ENCODE measurements around the gene EGLN3. TPM values are rescaled to one million over a fixed set of nuclear protein-coding genes. Genes with fewer than 3 reads are reported as not detected.

The EGLN3 gene
- total and polyA plus RNA-seq, 2 of the 13 experiments (the other 11 are each of a cell fraction or from before 2014, with no cell fraction given): 0.18 to 27.3 TPM

- intact Hi-C loops (cut with micrococcal nuclease; ENCODE audit: unreplicated experiment): loop anchor here (5.0 kb wide), 1 partner anchor 1990 kb away; no protein-coding TSS in a partner anchor
- TF ChIP-seq SNRNP70 (IDR thresholded peaks at IDR 0.05; ENCODE audit: low read depth, low read length): no peak
- no peak for TF ChIP-seq FOSL1 (CRISPR knock-in tag; IDR thresholded peaks at IDR 0.05; ENCODE audit: borderline replicate concordance)
- no peak for TF ChIP-seq ZSCAN31 (CRISPR knock-in tag; IDR thresholded peaks at IDR 0.05; ENCODE audit: low read depth)
- no peak for TF ChIP-seq SP4 (CRISPR knock-in tag; IDR thresholded peaks at IDR 0.05)
- no peak for TF ChIP-seq CREB1 (IDR thresholded peaks at IDR 0.05)
- TF ChIP-seq CREB1 (CRISPR knock-in tag; IDR thresholded peaks at IDR 0.05): no peak; the same call in 1 of the 2 replicates
- TF ChIP-seq, protein P1, sequence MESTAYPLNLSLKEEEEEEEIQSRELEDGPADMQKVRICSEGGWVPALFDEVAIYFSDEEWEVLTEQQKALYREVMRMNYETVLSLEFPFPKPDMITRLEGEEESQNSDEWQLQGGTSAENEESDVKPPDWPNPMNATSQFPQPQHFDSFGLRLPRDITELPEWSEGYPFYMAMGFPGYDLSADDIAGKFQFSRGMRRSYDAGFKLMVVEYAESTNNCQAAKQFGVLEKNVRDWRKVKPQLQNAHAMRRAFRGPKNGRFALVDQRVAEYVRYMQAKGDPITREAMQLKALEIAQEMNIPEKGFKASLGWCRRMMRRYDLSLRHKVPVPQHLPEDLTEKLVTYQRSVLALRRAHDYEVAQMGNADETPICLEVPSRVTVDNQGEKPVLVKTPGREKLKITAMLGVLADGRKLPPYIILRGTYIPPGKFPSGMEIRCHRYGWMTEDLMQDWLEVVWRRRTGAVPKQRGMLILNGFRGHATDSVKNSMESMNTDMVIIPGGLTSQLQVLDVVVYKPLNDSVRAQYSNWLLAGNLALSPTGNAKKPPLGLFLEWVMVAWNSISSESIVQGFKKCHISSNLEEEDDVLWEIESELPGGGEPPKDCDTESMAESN (CRISPR knock-in tag; conservative IDR thresholded peaks at IDR 0.05): no peak
- no peak for TF ChIP-seq EEA1 (CRISPR knock-in tag; IDR thresholded peaks at IDR 0.05; ENCODE audit: borderline replicate concordance)
- TF ChIP-seq, protein P2, sequence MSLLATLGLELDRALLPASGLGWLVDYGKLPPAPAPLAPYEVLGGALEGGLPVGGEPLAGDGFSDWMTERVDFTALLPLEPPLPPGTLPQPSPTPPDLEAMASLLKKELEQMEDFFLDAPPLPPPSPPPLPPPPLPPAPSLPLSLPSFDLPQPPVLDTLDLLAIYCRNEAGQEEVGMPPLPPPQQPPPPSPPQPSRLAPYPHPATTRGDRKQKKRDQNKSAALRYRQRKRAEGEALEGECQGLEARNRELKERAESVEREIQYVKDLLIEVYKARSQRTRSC (CRISPR knock-in tag; IDR thresholded peaks at IDR 0.05; ENCODE audit: low read depth): no peak
- peak; percentile 59; the same call in 1 of the 2 replicates for TF ChIP-seq GATAD2A (CRISPR knock-in tag; IDR thresholded peaks at IDR 0.05)
- no peak for TF ChIP-seq TBX3 (IDR thresholded peaks at IDR 0.05; ENCODE audit: borderline replicate concordance)
- no peak for TF ChIP-seq NFATC3 (CRISPR knock-in tag; IDR thresholded peaks at IDR 0.05)
- TF ChIP-seq THYN1 (CRISPR knock-in tag; IDR thresholded peaks at IDR 0.05; ENCODE audit: borderline replicate concordance, low read depth): no peak
- no peak for TF ChIP-seq HDAC2 (CRISPR knock-in tag; IDR thresholded peaks at IDR 0.05)
- no peak for TF ChIP-seq NFYB (CRISPR knock-in tag; IDR thresholded peaks at IDR 0.05)
- TF ChIP-seq, protein P3, sequence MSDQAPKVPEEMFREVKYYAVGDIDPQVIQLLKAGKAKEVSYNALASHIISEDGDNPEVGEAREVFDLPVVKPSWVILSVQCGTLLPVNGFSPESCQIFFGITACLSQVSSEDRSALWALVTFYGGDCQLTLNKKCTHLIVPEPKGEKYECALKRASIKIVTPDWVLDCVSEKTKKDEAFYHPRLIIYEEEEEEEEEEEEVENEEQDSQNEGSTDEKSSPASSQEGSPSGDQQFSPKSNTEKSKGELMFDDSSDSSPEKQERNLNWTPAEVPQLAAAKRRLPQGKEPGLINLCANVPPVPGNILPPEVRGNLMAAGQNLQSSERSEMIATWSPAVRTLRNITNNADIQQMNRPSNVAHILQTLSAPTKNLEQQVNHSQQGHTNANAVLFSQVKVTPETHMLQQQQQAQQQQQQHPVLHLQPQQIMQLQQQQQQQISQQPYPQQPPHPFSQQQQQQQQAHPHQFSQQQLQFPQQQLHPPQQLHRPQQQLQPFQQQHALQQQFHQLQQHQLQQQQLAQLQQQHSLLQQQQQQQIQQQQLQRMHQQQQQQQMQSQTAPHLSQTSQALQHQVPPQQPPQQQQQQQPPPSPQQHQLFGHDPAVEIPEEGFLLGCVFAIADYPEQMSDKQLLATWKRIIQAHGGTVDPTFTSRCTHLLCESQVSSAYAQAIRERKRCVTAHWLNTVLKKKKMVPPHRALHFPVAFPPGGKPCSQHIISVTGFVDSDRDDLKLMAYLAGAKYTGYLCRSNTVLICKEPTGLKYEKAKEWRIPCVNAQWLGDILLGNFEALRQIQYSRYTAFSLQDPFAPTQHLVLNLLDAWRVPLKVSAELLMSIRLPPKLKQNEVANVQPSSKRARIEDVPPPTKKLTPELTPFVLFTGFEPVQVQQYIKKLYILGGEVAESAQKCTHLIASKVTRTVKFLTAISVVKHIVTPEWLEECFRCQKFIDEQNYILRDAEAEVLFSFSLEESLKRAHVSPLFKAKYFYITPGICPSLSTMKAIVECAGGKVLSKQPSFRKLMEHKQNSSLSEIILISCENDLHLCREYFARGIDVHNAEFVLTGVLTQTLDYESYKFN (CRISPR knock-in tag; conservative IDR thresholded peaks at IDR 0.05): peak; percentile 25; the same call in 1 of the 2 replicates
- TF ChIP-seq FOXA1 (IDR thresholded peaks at IDR 0.05): peak; percentile 47; the same call in 1 of the 2 replicates
- TF ChIP-seq FOXA1 (CRISPR knock-in tag; IDR thresholded peaks at IDR 0.05): no peak
- no peak for TF ChIP-seq TOPORS (CRISPR knock-in tag; IDR thresholded peaks at IDR 0.05)
- no peak for TF ChIP-seq YY1 (IDR thresholded peaks at IDR 0.05; ENCODE audit: insufficient read depth, insufficient replicate concordance, low read depth, low read length)
- no peak for TF ChIP-seq BHLHE40 (IDR thresholded peaks at IDR 0.05; ENCODE audit: low read length)
- no peak for TF ChIP-seq ZNF577 (CRISPR knock-in tag; IDR thresholded peaks at IDR 0.05; ENCODE audit: borderline replicate concordance, low read depth)
- TF ChIP-seq ZNF468 (CRISPR knock-in tag; IDR thresholded peaks at IDR 0.05): no peak
Measured at GRCh38 chr14:33906968-33907367, 43.9 kb downstream of the EGLN3 start.

More at GRCh38 chr14:33906968-33907367, 43.9 kb downstream of the EGLN3 start:
- H3K36me3 ChIP-seq (replicated peaks in 1 of 2; ENCODE audit: control insufficient read depth in 1 of 2, insufficient read depth in 2 of 2, low read length in 2 of 2): no peaks in the 10 kb centered on the region
- FAIRE-seq: no peak
- no peak overlapping the region for H3K4me2 ChIP-seq (ENCODE audit: low read depth, low read length)
- H4K20me1 ChIP-seq (ENCODE audit: insufficient read depth, low read length): no peaks in the 10 kb centered on the region
- BruUV-seq (replicated peaks): no TSS peak
- CTCF ChIA-PET (ENCODE audit: low intra/inter-chr PET ratio, low total read pairs): no interaction called here
- in situ Hi-C loops (cut with HindIII; ENCODE audit: extremely low pct_ligation_motif_present, low pct_unique_long_range_greater_than_20kb): no loop called here
- POLR2A ChIA-PET: no interaction called here
- no peak overlapping the region for H3K9ac ChIP-seq (ENCODE audit: insufficient read depth, low read depth, low read length)
- H3K4me1 ChIP-seq (ENCODE audit: insufficient read depth, low read length): peaks cover 54% of the 10 kb centered on the region
- DNase-seq (ENCODE audit: low spot score): no peak
- H3K79me2 ChIP-seq (ENCODE audit: insufficient read depth, low read length): no peaks in the 10 kb centered on the region
- H3K9me3 ChIP-seq (ENCODE audit: low read length): no peaks in the 10 kb centered on the region
- no peak overlapping the region; a peak in 1 of 6 replicates for H3K4me3 ChIP-seq (replicated peaks in 1 of 3; ENCODE audit: insufficient read depth in 1 of 3, low read depth in 2 of 3, low read length in 3 of 3)
- no peak overlapping the region for H3K27ac ChIP-seq (ENCODE audit: extremely low read length, insufficient read depth, low read length)
- WGBS (ENCODE audit: low lambda C conversion rate): 4% methylated on average over 2 of the region's 2 CpGs
- no peak overlapping the region for H2AFZ ChIP-seq (ENCODE audit: low read length)
- no peaks in the 10 kb centered on the region for H3K27me3 ChIP-seq (ENCODE audit: control insufficient read depth in 1 of 2, insufficient read depth in 2 of 2, low read length in 2 of 2)
- no peak for ATAC-seq
